ENCODE results near the gene IDH2.
"Not testable (repeated sequence)": the region's sequence is repeated elsewhere in the genome, so short reads cannot be mapped to it uniquely, and the experiment has no call there.

Gene IDH2

GRCh38 chr15:90114451-90114901 lies 12.2 kb upstream of the IDH2 start:
- DNase-seq (ENCODE audit: low read depth) = no peak

DNA sequence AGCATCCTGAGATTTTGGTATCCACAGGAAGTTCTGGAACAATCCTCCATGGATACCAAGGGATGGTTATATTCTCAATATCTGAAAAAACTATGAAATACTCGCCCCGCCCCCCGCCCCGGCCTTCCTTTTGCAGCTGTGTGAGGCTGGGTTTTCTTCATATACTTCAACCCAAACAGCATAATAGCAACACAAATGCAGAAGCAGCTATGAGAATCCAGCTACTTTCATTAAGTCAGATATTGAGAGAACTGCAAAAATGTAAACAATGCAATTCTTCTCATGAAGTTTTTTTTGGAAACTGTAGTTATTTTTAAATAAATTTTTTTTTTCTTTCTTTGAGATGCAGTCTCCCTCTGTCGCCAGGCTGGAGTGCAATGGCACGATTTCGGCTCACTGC lies 10.9 kb upstream of the IDH2 start:
- no peak for DNase-seq (ENCODE audit: low read depth)

- not testable (repeated sequence) for DNase-seq (ENCODE audit: low read depth)
Measured at GRCh38 chr15:90109163-90109751, 7.0 kb upstream of the IDH2 start.

DNA sequence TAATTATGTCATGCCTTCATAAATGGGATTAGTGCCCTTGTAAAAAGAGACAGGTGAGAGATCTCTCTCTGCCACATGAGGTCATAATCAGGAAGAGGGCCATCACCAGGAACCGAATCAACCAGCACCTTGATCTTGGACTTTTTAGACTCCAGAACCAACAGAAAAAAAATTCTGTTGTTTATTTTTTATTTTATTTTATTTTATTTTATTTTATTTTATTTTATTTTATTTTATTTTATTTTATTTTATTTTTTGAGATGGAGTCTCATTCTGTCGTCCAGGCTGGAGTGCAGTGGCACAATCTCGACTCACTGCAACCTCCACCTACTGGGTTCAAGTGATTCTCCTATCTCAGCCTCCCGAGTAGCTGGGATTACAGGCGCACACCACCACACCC lies 5.8 kb upstream of the IDH2 start:
- DNase-seq (ENCODE audit: low read depth) = not testable (repeated sequence)

DNA sequence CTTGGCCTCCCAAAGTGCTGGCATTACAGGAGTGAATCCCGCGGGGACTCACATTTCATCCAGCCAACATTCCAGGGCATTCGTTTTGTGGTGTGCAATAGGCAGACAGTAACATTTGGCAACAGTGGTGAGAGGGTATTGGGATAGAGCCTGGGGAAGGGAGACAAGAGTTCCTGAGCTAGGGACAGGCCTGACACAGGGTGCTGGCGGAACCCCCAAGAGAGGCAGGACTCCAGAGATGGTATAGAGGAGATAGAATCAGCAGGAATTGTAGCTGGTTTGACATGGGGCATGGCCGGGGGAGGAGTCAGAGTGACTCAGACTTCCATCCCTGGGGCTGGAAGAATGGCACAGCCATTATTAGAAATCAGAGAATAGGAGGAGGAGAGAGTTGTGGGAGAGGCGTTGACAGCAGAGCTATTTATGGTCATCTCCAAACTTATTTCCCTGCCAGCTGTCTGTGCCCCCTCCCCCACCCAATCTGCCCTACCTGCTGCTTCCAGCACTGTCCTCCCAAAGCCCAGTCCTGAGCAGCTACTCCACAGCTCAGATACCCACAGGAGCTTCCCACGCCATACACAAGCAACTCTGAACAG lies 4.4 kb upstream of the IDH2 start:
- DNase-seq (ENCODE audit: low read depth) = no peak

DNA sequence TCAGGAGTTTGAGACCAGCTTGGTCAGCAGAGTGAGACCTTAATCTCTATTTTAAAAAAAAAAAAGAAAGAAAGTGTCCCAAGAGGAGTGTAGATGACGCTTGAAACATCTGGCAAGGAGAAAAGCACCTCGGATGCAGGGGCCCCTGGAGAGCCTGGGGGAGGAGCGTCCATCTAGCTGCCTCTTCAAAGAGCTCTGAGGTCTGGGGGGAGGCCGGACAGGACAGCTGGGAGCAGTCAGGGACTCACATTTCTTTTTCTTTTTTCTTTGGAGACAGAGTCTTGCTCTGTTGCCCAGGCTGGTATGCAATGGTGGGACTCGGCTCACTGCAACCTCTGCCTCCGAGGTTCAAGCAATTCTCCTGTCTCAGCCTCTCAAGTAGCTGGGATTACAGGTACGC lies 3.3 kb upstream of the IDH2 start:
- DNase-seq (ENCODE audit: low read depth) = no peak

DNA sequence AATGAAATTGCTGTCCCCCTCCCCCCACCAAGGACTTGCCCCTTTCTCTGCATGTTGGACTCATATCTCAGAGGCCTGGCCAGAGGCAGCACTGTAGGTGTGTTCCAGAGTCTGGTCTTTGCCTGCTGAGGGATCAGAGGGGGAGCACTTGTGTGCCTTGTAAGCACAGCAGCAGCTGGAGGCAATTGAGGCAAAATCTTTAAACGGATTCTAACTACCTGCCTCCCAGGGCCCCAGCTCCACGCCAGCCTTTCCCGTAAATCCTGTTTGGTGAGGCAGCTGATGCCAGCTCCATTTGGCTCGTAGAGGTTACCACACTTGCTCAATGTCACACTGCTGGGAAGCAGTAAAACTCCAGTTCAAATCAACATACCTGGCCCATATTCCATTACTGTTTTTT lies 2.3 kb upstream of the IDH2 start:
- DNase-seq (ENCODE audit: low read depth) = no peak

- no peak for DNase-seq (ENCODE audit: low read depth)
Measured at GRCh38 chr15:90103701-90104329, 1.5 kb upstream of the IDH2 start.

- DNase-seq (ENCODE audit: low read depth) = no peak
Measured at GRCh38 chr15:90101130-90101968, 919 bp downstream of the IDH2 start.

- no peak for DNase-seq (ENCODE audit: low read depth)
Measured at GRCh38 chr15:90099868-90100831, 2.1 kb downstream of the IDH2 start.

DNA sequence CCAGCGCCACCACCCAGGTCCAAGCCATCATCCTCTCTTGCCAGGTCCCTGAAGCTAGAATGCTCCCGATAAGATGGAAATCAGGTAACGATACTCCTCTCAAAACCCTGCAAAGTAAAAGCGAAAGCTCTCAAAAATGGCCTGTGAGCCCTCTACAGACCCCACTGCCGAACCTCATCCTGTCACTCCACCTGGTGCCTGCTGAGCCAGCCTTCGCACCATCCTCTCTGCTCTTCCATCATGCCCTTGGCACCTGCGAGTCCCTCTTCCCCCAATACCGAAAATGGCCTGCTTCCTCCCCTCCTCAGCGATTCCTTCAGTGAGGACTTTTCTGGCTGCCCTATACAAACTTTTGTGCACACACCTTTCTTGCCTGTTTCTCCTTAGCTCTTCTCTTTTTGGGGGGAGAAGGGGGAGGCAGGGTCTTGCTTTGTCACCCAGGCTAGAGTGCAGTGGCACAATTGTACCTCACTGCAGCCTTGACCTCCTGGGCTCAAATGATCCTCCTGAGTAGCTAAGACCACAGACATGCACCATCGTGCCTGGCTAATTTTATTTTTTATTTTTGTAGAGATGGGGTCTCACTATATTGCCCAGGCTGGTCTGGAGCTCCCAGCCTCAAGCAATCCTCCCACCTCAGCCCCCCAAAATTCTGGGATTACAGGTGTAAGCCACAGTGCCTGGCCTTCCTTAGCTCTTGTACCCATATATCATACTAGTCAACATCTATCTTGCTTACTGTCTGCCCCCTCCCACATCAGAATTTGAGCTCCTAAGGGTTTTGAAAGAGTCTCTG lies 3.0 kb downstream of the IDH2 start:
- DNase-seq (ENCODE audit: low read depth) = peak; percentile 29

- DNase-seq (ENCODE audit: low read depth) = peak; percentile 58
Measured at GRCh38 chr15:90097475-90097874, 4.8 kb downstream of the IDH2 start.

- no peak for DNase-seq (ENCODE audit: low read depth)
Measured at GRCh38 chr15:90095521-90095959, 6.7 kb downstream of the IDH2 start.

GRCh38 chr15:90091156-90091931 lies 10.9 kb downstream of the IDH2 start:
- no peak for DNase-seq (ENCODE audit: low read depth)

DNA sequence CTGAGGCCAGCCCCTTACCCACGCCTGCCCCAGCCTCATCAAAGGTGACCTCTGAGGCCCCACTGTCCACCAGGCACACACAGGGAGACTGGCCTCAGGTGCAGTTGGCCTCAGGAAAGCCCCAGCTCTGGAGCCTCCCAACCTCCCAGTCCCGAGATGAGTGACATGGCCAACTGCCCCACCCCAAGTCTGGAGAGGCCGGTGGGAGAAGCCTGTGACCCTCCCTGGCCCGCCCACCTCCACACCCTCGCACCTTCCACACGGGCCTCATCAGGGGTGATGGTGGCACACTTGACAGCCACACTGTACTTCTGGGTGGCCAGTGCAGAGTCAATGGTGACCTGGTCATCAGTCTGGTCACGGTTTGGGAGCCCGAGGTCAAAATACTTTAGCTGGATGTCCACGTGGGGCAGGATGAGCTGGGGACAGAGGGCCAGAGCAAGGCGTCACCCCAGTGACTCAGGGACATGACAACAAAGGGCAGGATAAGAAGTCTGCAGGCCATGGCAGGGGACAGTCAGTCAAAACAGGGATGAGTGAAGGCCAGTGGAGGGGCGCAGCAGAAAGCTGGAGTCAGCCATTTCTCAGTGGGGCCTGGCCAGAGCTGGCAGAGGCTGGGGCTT lies 11.9 kb downstream of the IDH2 start:
- no peak for DNase-seq (ENCODE audit: low read depth)

- DNase-seq (ENCODE audit: low read depth) = no peak
Measured at GRCh38 chr15:90087454-90088154, 14.7 kb downstream of the IDH2 start.

DNA sequence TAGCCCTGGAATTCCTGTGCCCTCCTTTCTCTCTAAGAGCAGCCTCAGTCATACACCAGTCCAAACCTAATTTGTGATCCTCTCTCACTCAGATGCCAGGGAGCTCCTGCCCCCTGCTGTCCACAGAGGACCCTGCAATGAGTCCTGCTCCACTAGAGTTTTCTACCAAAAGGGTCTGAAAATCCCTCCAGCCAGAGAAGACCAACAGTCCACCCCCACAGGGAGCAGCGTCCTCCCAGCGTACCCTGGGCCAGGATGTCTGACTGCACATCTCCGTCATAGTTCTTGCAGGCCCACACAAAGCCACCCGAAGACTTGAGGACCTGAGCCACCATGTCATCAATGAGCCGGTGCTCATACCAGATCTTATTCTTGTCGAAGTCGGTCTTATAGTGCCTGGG lies 15.4 kb downstream of the IDH2 start:
- DNase-seq (ENCODE audit: low read depth) = peak; percentile 30

- DNase-seq (ENCODE audit: low read depth) = no peak
Measured at GRCh38 chr15:90085565-90085964, 16.7 kb downstream of the IDH2 start.

All from stimulated activated CD4-positive, alpha-beta T cell treated with anti-CD3 and anti-CD28 coated beads, Interleukin-2, amount 100 ng/mL, for 4 hours (primary cell).